Measurements from ENCODE around the gene WDR35. TPM values are rescaled to one million over a fixed set of nuclear protein-coding genes. Genes with fewer than 3 reads are reported as not detected.

Gene WDR35
- total RNA-seq, 1 donor, result 18.1 TPM

GRCh38 chr2:19901442-19902215 is 88.3 kb downstream of the WDR35 start, which contains the start of gene TTC32:
TSS of gene TTC32 (minus strand) at chr2:19901983. CDS start at chr2:19901854, 129 bp downstream.
- H3K4me1 ChIP-seq (ENCODE audit: insufficient read depth, low read length), result peaks cover 31% of the 10 kb centered on the region

DNA sequence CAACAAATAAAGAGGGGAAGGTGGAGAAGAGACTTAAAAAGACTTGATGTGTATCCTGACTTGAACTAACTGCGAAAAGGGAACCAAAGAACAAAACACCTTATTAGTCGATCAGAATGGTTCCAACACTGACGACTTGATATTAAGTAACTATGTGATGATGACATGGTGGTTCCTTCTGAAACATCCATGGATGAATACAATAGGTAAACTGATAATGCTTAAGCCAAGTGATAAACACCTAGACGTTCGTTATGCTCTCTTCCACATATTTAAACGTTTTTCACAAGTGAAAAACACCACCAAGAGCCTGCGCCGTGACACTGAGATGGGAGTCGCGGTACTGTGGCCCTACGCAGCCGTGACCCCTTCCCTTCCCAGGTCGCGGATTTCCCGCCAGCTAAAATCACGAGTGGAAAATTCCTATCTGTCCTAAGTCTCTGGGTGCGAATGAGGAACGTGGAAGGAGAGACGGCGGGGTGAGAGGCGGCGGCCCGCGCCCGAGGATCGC is 88.9 kb downstream of the WDR35 start:
- Histone ChIP-seq H3K4me2 (ENCODE audit: insufficient read depth, low read length) (peak overlapping the region; percentile 95), H4K20me1 (ENCODE audit: insufficient read depth, low read length) (peaks cover 4% of the 10 kb centered on the region), H2AFZ (ENCODE audit: low read length) (peak overlapping the region; percentile 99), H3K36me3 (ENCODE audit: insufficient read depth, low read length) (no peaks in the 10 kb centered on the region), H3K9me3 (ENCODE audit: low read depth, low read length) (no peaks in the 10 kb centered on the region), H3K4me1 (ENCODE audit: insufficient read depth, low read length) (peaks cover 31% of the 10 kb centered on the region), H3K27ac (ENCODE audit: low read depth, low read length) (peak overlapping the region; percentile 91), H3K27me3 (ENCODE audit: insufficient read depth, low read length) (no peaks in the 10 kb centered on the region), H3K79me2 (ENCODE audit: insufficient read depth, low read length) (peaks cover 48% of the 10 kb centered on the region), H3K4me3 (ENCODE audit: insufficient read depth, low read length) (peak overlapping the region; percentile 85)
- DNase-seq (ENCODE audit: insufficient read length, low spot score, missing footprints), result no peak
- TF ChIP-seq, protein P1, sequence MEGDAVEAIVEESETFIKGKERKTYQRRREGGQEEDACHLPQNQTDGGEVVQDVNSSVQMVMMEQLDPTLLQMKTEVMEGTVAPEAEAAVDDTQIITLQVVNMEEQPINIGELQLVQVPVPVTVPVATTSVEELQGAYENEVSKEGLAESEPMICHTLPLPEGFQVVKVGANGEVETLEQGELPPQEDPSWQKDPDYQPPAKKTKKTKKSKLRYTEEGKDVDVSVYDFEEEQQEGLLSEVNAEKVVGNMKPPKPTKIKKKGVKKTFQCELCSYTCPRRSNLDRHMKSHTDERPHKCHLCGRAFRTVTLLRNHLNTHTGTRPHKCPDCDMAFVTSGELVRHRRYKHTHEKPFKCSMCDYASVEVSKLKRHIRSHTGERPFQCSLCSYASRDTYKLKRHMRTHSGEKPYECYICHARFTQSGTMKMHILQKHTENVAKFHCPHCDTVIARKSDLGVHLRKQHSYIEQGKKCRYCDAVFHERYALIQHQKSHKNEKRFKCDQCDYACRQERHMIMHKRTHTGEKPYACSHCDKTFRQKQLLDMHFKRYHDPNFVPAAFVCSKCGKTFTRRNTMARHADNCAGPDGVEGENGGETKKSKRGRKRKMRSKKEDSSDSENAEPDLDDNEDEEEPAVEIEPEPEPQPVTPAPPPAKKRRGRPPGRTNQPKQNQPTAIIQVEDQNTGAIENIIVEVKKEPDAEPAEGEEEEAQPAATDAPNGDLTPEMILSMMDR (IDR thresholded peaks at IDR 0.05; ENCODE audit: extremely low read depth, low read depth, low read length), result no peak

More at GRCh38 chr2:19901442-19902215, 88.3 kb downstream of the WDR35 start, which contains the start of gene TTC32:
- peak within 1 kb of the TSS; percentile 95 for H3K4me2 ChIP-seq (ENCODE audit: insufficient read depth, low read length)
- no peaks in the 10 kb centered on the region for H3K36me3 ChIP-seq (ENCODE audit: insufficient read depth, low read length)
- peak within 1 kb of the TSS; percentile 85 for H3K4me3 ChIP-seq (ENCODE audit: insufficient read depth, low read length)
- H3K27me3 ChIP-seq (ENCODE audit: insufficient read depth, low read length), result no peaks in the 10 kb centered on the region
- peak within 1 kb of the TSS; percentile 91 for H3K27ac ChIP-seq (ENCODE audit: low read depth, low read length)
- peak; percentile 94 for DNase-seq (ENCODE audit: insufficient read length, low spot score, missing footprints)
- peaks cover 44% of the 10 kb centered on the region for H3K79me2 ChIP-seq (ENCODE audit: insufficient read depth, low read length)
- TF ChIP-seq, protein P1 (IDR thresholded peaks at IDR 0.05; ENCODE audit: extremely low read depth, low read depth, low read length), result no peak
- peaks cover 4% of the 10 kb centered on the region for H4K20me1 ChIP-seq (ENCODE audit: insufficient read depth, low read length)
- H2AFZ ChIP-seq (ENCODE audit: low read length), result peak within 1 kb of the TSS; percentile 99
- H3K9me3 ChIP-seq (ENCODE audit: low read depth, low read length), result no peaks in the 10 kb centered on the region

GRCh38 chr2:19899985-19900930 is 89.6 kb downstream of the WDR35 start:
- peaks cover 31% of the 10 kb centered on the region for H3K4me1 ChIP-seq (ENCODE audit: insufficient read depth, low read length)
- TF ChIP-seq, protein P1 (IDR thresholded peaks at IDR 0.05; ENCODE audit: extremely low read depth, low read depth, low read length), result no peak
- peak overlapping the region; percentile 95 for H3K4me2 ChIP-seq (ENCODE audit: insufficient read depth, low read length)
- H3K27ac ChIP-seq (ENCODE audit: low read depth, low read length), result peak overlapping the region; percentile 91
- H3K36me3 ChIP-seq (ENCODE audit: insufficient read depth, low read length), result no peaks in the 10 kb centered on the region
- no peak for DNase-seq (ENCODE audit: insufficient read length, low spot score, missing footprints)
- no peaks in the 10 kb centered on the region for H3K27me3 ChIP-seq (ENCODE audit: insufficient read depth, low read length)
- peaks cover 4% of the 10 kb centered on the region for H4K20me1 ChIP-seq (ENCODE audit: insufficient read depth, low read length)
- peak overlapping the region; percentile 85 for H3K4me3 ChIP-seq (ENCODE audit: insufficient read depth, low read length)
- H3K79me2 ChIP-seq (ENCODE audit: insufficient read depth, low read length), result peaks cover 52% of the 10 kb centered on the region
- peak overlapping the region; percentile 99 for H2AFZ ChIP-seq (ENCODE audit: low read length)
- no peaks in the 10 kb centered on the region for H3K9me3 ChIP-seq (ENCODE audit: low read depth, low read length)
